Left kidney (tissue), 2 donors: ENCODE results near the gene RREB1. TPM values are rescaled to one million over a fixed set of nuclear protein-coding genes. Genes with fewer than 3 reads are reported as not detected.
"Not testable (repeated sequence)": the region's sequence is repeated elsewhere in the genome, so short reads cannot be mapped to it uniquely, and the experiment has no call there.

ENCODE experiments used
- DNase-seq: peaks from one replicate; pipeline ENCODE4 v3.0.0-alpha.2; 2013
- polyA plus RNA-seq: library from polyadenylated mRNA; unstranded; fragments of 120-200 nt; gene quantifications from one replicate; pipeline ENCODE4 v1.2.1, GENCODE V29; 2013; ENCODE audit not compliant: insufficient read length

The RREB1 gene
- polyA plus RNA-seq, 1 donor = 23.9 TPM

- DNase-seq = no peak
These were observed 37.3 kb downstream of the RREB1 start for GRCh38 chr6:7144872-7145584.

- DNase-seq = no peak
These were observed 37.8 kb downstream of the RREB1 start for GRCh38 chr6:7145585-7145884.

DNA sequence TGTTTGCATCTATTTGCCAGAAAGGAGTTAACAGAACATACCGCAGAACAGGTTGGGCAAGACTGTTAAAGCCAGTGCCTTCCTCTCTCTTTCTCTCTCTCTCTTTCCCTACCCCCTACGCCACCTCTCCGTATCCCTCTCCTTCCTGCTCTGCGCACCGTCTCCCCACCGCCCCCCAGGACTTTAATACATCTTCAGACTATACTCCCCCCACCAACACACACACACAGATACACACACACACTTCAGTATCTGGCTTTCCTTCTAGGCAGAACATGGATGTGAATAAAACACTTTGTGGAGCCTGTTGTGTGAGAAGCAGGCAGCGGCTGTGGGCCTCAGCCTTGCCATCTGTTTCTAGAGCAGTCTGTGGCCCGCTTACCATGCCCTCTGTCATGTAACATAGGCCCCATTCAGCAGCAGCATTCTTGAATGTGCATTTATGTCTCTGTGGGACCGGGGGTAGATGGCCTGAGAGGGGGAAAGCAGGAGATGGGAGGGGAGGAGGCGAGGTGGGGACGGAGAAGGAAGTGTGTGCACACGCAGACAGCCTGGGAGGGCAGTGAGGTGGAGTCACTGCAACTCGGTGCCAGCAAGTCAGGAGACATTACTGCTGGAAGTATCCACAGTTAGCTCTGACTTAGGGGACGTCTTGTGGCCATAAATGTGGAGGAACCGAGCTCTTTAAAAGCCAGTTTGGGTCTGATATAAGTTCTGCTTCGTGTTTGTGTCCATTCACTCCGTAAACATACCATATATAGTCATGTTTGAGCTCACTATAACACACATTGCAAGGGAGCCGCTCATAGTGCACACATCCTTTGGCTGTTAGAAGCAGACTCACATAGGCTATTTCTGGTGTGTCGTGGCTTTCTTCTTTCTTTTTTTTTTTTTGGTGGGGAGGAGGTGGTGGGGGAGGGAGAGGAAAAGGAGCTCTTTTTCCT is 38.4 kb downstream of the RREB1 start:
- DNase-seq = no peak

DNA sequence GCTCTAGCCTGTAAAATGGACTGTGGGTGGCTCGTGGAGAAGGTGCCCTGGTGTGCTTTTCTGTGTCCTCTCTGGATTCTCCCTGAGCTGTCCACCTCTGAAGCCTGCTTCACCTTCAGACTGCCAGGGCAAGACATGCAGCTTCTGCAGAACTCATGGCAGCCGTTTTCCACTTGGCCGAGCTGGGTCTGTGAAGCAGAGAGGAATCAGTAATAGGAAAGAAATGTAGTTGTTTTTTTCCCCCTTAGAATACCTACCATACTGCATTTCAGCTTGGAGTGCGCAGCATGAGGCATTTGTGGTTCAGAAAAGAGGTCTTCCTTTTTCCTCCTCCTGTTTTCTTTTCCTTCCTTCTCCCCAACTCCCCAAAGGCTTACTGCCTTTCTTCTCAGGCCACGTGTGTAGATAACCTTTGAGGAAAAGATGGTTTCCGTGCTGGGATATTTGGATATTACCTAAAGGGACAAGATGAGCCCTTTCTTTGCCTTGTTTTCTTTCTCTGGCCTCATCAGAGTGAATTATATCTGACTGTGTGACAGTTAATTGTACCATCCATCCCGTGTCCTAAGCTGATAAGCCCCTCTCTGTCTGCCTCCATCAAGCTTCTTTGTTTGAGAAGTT is 39.4 kb downstream of the RREB1 start:
- no peak for DNase-seq

GRCh38 chr6:7148100-7148822 is 40.5 kb downstream of the RREB1 start:
- no peak for DNase-seq

DNA sequence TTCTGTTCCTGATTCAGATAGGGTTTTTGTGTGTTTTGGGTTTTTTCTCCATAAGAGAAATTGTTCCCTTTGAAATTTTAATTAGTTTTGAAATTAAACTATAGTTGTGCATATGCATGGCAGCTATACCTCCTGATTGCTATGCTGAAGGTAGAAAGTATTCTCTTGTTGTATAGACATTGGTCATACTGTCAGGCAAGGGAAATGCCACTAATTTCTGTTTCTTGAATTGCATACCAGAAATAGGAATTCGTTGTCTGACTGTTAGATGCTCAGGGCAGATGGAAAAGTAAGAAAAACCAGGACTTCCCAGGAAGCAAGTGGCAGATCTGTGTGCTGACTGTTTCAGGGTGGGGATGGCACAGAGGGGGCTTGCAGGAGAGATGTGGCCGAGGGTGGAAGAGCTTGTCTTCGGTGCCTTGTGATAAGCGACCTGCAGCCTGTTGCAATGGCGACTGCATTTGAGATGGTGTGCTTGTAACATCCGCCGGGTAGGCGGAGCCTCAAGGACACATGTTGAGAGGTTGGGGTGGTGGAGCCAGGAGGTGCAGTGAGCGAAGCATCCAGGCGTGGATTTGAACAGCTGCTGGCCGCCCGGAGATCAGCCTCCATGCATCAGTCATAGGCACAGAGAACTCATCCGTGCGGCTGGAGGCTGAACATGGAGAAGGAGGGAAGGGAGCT is 42.8 kb downstream of the RREB1 start:
- DNase-seq = no peak

DNA sequence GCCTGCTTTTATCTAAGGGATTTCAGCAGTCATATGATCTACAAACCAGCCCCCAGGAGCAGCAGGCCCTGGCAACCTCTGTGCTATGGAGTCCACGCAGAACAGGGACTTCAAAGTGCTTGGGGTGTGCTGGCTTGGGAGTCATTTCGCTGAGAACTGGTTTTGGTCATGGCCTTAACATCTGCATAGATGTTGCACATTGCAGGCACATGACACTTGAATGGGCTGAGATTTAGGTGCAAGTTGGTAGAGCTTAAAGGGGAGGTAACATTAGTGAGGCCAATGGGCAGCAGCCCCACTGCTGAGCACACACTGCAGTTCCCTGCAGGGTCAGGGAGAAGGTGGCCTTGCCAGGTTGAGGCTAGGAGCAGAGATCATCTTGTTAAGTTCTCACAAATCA is 43.6 kb downstream of the RREB1 start:
- no peak for DNase-seq

GRCh38 chr6:7152462-7152861 is 44.7 kb downstream of the RREB1 start:
- DNase-seq = no peak

- DNase-seq = no peak
These were observed 46.0 kb downstream of the RREB1 start for GRCh38 chr6:7153789-7154188.

GRCh38 chr6:7154341-7155139 is 46.8 kb downstream of the RREB1 start:
- no peak for DNase-seq

DNA sequence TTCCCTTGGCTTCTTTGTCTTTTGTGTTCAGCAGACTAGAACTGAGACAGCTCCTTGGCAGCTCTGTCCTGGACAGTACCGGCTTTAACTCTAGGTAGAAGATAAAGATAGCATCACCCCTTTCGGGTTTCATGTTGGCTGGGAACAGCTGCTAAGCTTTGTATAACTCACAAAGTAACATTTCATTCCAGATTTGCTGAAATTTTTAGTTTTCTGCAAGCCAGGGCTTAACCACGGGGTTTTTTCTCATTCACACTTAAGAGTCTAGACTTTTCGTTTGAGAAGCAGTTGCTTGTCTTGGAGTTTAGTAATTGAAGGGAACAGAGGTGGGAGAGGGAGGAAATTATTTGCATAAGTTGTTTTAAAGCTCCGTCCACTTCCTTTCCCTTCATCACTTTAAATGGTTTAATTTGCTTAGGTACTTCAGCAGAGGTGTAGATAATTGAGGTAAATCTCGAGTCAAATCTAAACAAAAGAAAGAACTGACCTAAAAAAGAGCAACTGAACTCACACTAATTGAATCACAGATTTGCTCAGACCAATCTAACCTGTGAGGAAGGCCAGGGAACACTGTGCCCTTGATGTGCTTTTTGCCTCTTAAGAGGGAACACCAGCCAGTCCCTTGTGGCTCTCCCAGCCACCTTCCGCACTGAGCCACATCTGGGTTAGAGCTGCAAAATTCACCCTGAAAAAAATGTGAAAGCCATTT is 48.3 kb downstream of the RREB1 start:
- DNase-seq = no peak

DNA sequence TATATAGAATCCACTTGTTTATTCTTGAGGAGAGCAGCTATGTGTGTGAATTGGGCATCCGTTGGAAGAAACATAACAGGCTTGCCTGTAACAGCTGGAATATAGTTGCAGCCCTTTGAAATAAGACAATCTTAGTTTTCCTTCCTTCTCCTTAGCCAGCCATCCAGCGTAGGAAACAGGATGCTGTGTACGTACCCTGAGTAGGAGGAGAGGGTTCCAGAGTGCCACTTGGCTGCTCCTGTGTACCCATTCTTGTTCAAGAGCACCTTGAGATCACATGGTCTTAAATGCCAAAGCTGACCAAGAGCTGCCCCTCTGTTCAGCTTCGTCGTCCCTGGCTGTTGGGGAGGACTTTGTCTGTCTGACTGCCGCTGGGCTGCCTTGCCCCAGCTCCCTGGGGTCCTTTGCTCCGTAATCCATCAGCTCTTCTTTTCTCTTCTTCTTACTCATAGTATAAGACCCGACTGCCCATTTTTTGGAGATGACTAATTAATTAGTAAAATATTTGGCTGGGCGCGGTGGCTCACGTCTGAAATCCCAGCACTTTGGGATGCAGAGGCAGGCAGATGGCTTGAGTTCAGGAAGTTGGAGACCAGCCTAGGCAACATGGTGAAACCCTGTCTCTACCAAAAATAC is 49.0 kb downstream of the RREB1 start:
- no peak for DNase-seq

DNA sequence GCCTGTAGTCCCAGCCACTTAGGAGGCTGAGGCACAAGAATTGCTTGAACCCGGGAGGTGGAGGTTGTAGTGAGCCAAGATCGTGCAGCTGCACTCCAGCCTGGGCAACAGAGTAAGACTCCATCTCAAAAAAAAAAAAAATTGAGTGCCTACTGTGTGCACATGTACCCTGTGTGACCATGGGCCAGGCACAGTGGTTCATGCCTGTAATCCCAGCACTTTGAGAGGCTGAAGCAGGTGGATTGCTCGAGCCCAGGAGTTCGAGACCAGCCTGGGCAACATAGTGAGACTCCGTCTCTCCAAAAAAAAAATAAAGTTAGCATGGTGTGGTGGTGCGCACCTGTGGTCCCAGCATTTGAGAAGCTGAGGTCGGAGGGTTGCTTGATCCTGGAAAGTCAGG is 49.5 kb downstream of the RREB1 start:
- not testable (repeated sequence) for DNase-seq

DNA sequence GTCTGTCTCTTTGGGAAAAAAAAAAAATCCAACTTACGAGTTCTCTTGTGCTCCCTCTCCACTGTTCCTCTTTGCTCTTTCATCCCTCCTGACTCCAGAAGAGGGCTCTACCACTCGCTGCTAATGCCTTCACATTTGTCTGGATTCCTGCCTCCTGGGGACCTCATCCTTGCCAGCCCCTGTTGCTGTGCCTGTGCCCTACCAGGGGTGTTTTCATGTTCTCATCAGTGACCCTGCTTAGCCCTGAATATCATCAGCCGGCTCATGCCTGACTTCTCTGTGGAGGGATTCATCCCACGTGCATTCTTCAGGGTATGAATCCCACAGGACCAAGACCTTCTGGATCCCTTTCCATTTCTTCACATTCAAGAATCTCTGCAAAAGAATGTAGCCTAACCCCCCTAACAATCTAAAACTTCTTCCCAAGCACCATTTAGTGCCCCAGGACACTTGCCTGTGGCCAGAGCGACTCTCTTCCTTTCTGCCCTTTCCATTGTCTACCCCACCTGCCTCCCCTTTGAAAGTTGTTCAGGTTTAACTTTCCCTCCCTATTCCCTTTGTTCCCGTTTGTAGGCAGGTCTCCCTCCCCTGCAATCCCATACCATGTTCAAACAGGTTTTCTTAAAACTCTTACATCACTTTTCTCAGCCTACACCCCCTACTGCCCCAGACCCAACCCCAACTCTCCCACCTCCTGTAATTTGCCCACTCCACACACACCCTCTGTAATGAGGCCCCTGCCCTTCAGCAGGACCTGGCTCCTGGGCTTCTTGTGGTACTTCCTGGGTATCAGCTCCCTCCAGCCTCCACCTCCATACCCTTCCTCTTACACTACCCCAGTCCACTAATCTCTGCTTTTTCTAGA is 50.2 kb downstream of the RREB1 start:
- DNase-seq = no peak

GRCh38 chr6:7159790-7160525 is 52.2 kb downstream of the RREB1 start:
- no peak for DNase-seq

- no peak for DNase-seq
These were observed 53.5 kb downstream of the RREB1 start for GRCh38 chr6:7161253-7161623.

DNA sequence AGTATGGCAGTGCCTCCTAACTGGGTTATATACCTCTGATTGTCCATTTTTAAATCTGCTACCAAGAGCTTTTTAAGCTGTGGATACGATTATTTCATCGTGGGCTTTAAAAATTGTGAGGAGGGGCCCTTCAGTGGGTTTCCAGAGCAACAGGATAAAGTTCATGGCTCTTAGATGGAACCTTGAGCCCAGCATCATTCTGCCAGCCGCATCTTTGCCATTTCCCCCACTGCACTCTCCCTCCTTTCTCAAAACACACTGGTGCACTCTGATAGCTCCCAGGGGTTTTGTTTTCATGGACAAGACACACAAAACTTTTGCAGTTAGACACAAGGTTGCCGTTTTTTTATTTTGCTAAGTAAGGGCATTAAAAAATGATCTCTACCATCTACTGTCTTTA is 54.1 kb downstream of the RREB1 start:
- DNase-seq = no peak

- DNase-seq = no peak
These were observed 55.9 kb downstream of the RREB1 start for GRCh38 chr6:7163661-7164071.
